HTR-8/SVneo (cell line): ENCODE results near the gene MTA1.

Experiments used
- DNase-seq: peaks from one replicate; pipeline ENCODE4 v3.0.0; 2011; ENCODE audit warnings: low spot score, mixed read lengths; ENCODE audit not compliant: insufficient read length
- FAIRE-seq: peaks from 2 replicates; lab custom pipeline; 2011; peaks lifted over from hg19 to GRCh38; lab: Jason Lieb, UNC

MTA1 gene

GRCh38 chr14:105455766-105456660 lies 36.4 kb downstream of the MTA1 start:
- no peak for DNase-seq
- FAIRE-seq: no peak

GRCh38 chr14:105456736-105457617 lies 37.4 kb downstream of the MTA1 start:
- no peak for FAIRE-seq
- DNase-seq: no peak

- FAIRE-seq (no peak), DNase-seq (no peak)
Observed at GRCh38 chr14:105458010-105458409, 38.4 kb downstream of the MTA1 start.

- FAIRE-seq (no peak), DNase-seq (no peak)
Observed at GRCh38 chr14:105458571-105458970, 38.9 kb downstream of the MTA1 start.

- DNase-seq (no peak), FAIRE-seq (no peak)
Observed at GRCh38 chr14:105460116-105460515, 40.5 kb downstream of the MTA1 start.

GRCh38 chr14:105460616-105461015 lies 41.0 kb downstream of the MTA1 start:
- DNase-seq (no peak), FAIRE-seq (no peak)

GRCh38 chr14:105461903-105462302 lies 42.3 kb downstream of the MTA1 start:
- FAIRE-seq: no peak
- no peak for DNase-seq

- DNase-seq: no peak
- no peak for FAIRE-seq
Observed at GRCh38 chr14:105464501-105464900, 44.9 kb downstream of the MTA1 start.

GRCh38 chr14:105465209-105466031 lies 45.8 kb downstream of the MTA1 start:
- no peak for DNase-seq
- peak; percentile 38 for FAIRE-seq

GRCh38 chr14:105466531-105467248 lies 47.1 kb downstream of the MTA1 start:
- no peak for DNase-seq

GRCh38 chr14:105467249-105467941 lies 47.8 kb downstream of the MTA1 start:
- FAIRE-seq: no peak
- no peak for DNase-seq

More at GRCh38 chr14:105466531-105467248, 47.1 kb downstream of the MTA1 start:
- FAIRE-seq: no peak

- FAIRE-seq: no peak
- DNase-seq: no peak
Observed at GRCh38 chr14:105467942-105468471, 48.4 kb downstream of the MTA1 start.

- DNase-seq (no peak), FAIRE-seq (no peak)
Observed at GRCh38 chr14:105468621-105469241, 49.1 kb downstream of the MTA1 start.

GRCh38 chr14:105469456-105470349 lies 50.1 kb downstream of the MTA1 start:
- no peak for FAIRE-seq

GRCh38 chr14:105470350-105471296 lies 51.0 kb downstream of the MTA1 start:
- FAIRE-seq (no peak), DNase-seq (no peak)

More at GRCh38 chr14:105469456-105470349, 50.1 kb downstream of the MTA1 start:
- no peak for DNase-seq

GRCh38 chr14:105471297-105471821 lies 51.7 kb downstream of the MTA1 start:
- FAIRE-seq (no peak), DNase-seq (no peak)
